ENCODE data around the gene AKR1A1.
"Not testable (repeated sequence)": the region's sequence is repeated elsewhere in the genome, so short reads cannot be mapped to it uniquely, and the experiment has no call there.

DNA sequence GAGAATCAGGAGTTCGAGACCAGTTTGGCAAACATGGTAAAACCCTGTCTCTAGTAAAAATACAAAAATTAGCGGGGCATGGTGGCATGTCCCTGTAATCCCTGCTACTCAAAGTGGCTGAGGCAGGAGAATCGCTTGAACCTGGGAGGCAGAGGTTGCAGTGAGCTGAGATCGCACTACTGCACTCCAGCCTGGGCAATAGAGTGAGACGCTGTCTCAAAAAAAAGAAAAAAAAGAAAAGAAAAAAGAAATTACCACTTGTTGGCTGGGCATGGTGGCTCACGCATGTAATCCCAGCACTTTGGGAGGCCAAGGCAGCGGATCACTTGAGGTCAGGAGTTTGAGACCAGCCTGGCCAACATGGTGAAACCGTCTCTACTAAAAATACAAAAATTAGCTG lies 46.1 kb downstream of the AKR1A1 start:
- TF ChIP-seq, protein P1, sequence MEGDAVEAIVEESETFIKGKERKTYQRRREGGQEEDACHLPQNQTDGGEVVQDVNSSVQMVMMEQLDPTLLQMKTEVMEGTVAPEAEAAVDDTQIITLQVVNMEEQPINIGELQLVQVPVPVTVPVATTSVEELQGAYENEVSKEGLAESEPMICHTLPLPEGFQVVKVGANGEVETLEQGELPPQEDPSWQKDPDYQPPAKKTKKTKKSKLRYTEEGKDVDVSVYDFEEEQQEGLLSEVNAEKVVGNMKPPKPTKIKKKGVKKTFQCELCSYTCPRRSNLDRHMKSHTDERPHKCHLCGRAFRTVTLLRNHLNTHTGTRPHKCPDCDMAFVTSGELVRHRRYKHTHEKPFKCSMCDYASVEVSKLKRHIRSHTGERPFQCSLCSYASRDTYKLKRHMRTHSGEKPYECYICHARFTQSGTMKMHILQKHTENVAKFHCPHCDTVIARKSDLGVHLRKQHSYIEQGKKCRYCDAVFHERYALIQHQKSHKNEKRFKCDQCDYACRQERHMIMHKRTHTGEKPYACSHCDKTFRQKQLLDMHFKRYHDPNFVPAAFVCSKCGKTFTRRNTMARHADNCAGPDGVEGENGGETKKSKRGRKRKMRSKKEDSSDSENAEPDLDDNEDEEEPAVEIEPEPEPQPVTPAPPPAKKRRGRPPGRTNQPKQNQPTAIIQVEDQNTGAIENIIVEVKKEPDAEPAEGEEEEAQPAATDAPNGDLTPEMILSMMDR (conservative IDR thresholded peaks at IDR 0.05): not testable (repeated sequence)
- not testable (repeated sequence) for TF ChIP-seq ZFX (IDR thresholded peaks at IDR 0.05)
